GM19328 (cell line): ENCODE data around the gene NLRC3.
"Not testable (repeated sequence)": the region's sequence is repeated elsewhere in the genome, so short reads cannot be mapped to it uniquely, and the experiment has no call there.

Experiments used
- ATAC-seq: cut with Tn5 transposase; IDR thresholded peaks from one replicate; pipeline ENCODE4 v1.9.1; 2021; ENCODE audit warnings: mild to moderate bottlenecking, moderate library complexity; ENCODE audit not compliant: unreplicated experiment

NLRC3 gene

GRCh38 chr16:3550851-3551847, 26.1 kb downstream of the NLRC3 start:
- no peak for ATAC-seq

GRCh38 chr16:3549906-3550305, 27.3 kb downstream of the NLRC3 start:
- no peak for ATAC-seq

GRCh38 chr16:3548859-3549258, 28.3 kb downstream of the NLRC3 start:
- no peak for ATAC-seq

- no peak for ATAC-seq
These were observed 28.8 kb downstream of the NLRC3 start for GRCh38 chr16:3548445-3548844.

- no peak for ATAC-seq
These were observed 30.1 kb downstream of the NLRC3 start for GRCh38 chr16:3546986-3547682.

- no peak for ATAC-seq
These were observed 34.4 kb downstream of the NLRC3 start for GRCh38 chr16:3542601-3543373.

- no peak for ATAC-seq
These were observed 35.6 kb downstream of the NLRC3 start for GRCh38 chr16:3541527-3542155.

DNA sequence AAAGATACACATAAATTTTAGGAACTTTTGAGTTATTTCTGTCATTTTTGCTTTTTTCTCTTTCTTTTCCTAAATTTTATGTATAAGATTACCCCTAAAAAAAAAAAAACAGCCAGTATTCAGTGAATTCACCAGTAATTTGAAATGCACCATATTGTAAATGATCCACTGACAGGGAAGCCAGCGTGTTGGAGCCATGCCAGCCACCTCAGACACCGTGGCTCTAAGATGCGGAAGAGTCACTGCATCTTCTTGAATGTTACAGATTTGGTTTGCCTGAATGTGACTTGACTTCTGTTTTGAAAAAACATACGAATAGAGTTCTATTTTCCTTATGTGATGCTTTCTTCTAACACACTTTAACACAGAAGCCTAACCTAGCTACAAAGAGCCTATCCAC, 39.0 kb downstream of the NLRC3 start:
- ATAC-seq, result no peak

DNA sequence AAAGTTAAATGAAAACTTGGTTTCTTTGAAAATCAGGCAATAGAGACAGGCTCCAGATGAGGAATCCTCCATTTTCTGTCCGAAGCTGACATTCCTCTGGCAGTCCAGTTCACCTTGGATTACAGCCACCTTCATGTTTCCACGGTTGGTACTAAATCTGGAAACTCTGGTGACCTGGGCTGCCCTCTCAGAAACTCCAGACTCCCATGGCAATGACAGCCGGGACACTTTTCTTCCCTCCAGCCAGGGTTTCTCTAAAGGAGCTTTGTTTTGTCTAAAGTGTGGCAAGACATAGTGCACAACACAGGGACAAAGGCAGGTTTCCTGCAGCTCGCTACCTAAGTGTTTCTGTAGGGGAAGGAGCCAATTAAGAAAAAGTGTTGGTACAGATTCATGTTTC, 40.4 kb downstream of the NLRC3 start:
- no peak for ATAC-seq

- no peak for ATAC-seq
These were observed 40.9 kb downstream of the NLRC3 start for GRCh38 chr16:3536271-3536731.

DNA sequence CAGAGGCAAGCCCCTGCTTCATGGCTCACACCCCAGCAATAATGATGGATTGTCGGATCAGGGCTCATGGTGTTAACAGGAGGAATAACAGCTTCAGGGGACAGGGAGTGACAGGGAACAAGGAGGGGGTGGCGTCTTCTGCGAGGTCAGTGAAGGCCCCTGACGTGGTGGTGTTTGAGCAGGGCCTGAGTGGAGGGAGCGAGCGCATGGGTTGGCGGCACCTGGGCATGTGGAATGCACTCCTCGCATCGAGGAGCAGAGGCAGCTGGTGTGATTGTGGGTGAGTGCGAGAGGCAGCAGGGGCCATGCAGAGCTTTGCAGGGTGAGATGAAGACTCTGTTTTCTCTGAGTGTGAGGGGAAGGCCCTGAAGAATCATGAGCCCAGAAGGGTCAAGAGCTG, 43.1 kb downstream of the NLRC3 start:
- no peak for ATAC-seq

DNA sequence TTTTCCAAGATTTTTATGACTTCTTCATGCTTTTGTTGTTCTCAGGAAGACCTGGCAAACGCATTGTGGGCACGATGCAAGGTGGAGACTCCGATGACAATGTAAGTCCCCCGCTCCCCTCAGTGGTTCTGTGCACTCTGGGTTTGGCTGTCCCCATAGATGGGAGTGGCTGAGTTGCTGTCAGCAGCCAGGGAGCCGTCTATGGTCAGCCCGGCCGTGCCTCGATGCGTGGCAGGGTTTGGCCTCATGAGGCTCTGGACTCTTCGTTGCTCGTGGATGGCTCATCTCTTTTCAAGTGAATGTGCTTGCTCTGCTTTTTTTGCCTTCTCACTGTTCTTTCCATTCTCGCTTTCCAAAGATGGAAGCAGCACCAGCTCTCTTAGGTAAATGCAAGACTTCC, 44.5 kb downstream of the NLRC3 start:
- no peak for ATAC-seq

DNA sequence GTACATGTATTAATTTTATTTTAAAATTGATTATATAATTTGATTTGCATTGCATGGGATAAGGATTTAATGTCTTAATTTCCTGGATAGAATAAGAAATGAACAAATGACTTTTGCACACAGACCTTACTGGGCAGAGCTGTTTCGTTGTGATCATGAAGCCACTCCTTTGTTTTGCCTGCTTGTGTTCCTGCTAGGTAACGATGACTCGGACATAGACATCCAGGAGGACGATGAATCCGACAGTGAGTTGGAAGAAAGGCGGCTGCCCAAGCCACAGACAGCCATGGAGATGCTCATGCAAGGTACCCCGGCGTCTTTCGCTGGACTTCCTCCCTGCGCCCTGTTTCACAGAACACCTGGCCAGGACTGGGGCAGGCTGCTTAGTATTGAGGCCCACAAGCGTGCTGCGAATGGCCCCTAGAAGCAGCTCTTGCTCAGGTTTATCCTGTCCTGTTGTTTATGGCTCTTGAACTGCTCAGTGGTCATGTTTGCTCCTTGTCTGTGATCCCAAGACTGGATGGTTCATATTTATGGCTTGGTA, 46.8 kb downstream of the NLRC3 start:
- no peak for ATAC-seq

DNA sequence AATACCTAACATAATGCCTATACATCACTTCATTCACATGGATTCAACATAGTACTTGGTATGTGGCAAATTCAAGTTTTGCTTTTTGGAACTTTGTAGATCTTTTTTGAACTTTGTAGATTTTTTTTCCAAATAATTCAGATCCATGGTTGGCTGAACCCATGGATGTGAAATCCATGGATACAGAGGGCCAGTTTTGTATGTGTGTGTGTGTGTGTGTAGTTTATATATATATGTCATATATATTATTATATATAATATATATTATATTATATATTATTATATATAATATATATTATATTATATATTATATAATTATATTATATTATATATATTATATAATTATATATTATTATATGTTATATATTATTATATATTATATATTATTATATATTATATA, 48.0 kb downstream of the NLRC3 start:
- ATAC-seq, result no peak

- ATAC-seq, result no peak
These were observed 48.8 kb downstream of the NLRC3 start for GRCh38 chr16:3528406-3528805.

DNA sequence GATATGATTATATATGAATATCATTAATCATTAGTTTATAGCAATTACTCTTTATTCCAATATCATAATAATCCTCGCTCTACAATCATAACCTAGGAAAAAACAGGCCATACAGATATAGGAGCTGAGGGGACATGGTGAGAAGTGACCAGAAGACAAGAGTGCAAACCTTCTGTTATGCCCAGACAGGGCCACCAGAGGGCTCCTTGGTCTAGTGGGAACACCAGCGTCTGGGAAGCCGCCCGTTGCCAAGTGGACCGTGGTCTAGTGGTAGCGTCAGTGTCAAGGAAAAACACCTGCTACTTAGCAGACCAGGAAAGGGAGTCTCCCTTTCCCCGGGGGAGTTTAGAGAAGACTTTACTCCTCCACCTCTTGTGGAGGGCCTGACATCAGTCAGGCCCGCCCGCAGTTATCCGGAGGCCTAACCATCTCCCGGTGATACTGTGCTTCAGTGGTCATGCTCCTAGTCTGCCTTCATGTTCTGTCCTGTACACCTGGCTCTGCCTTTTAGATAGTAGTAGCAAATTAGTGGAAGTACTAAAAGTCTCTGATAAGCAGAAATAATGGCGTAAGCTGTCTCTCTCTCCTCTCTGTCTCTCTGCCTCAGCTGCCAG, 49.9 kb downstream of the NLRC3 start:
- ATAC-seq, result not testable (repeated sequence)

DNA sequence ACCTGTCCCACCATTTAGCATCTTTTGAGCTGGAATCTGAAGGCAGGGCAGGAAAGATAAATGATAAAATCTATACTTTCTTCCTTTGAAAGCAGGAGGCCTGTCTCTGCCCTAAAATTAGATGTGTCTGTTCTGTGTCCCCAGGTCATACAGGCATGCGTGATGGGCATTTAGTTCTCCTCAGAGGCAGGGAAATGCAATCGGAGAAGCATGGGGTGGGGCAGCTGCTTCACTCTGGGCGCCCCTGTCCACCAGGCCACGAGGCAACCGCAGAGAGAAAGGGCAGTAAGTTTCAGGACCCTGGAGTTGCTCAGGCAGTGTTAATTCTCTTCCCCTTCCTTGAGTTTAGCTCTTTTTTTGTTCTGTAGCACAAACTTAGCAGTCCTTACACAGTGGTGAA, 51.3 kb downstream of the NLRC3 start:
- ATAC-seq, result no peak

GRCh38 chr16:3523281-3523680, 53.9 kb downstream of the NLRC3 start:
- no peak for ATAC-seq

DNA sequence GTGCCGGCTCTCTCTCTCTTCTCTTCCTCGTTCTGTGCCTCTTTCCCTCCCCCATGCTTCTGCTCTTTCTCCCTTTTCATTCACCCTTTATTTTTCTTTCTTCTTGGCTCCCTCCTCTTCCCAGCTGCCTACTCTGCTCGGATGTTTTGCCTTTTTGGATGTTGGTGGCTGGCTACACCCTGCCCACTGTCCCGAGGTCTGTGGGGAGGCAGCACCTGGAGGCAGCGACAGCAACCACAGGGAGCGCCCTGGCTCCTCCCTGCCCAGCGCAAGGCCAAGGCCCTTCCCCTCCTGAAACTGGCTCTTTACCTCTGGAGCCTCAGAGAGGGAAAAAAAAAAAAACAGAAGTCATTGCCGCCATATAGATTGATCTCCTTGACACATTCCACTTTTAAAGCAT, 56.4 kb downstream of the NLRC3 start:
- no peak for ATAC-seq

- no peak for ATAC-seq
These were observed 56.8 kb downstream of the NLRC3 start for GRCh38 chr16:3520413-3520812.
